H1 (cell line): ENCODE data around the gene CDKL5. TPM values are rescaled to one million over a fixed set of nuclear protein-coding genes. Genes with fewer than 3 reads are reported as not detected.

Source experiments
- CTCF ChIA-PET: fragments of 300-600 bp; sonication (Branson Sonifier 250); formaldehyde crosslinking; loops from one replicate; lab custom pipeline; 2021; ENCODE audit not compliant: partially characterized antibody; lab: Charles Lee
- POLR2A ChIA-PET: fragments of 300-600 bp; sonication (Branson Sonifier 250); formaldehyde crosslinking; loops from one replicate; lab custom pipeline; 2021; ENCODE audit warnings: inconsistent platforms; ENCODE audit not compliant: partially characterized antibody; lab: Charles Lee
- DNase-seq, 2 experiments: peaks; one replicate each; pipeline versions ENCODE4 v3.0.0 to v3.0.0-alpha.2; 2010 to 2022; ENCODE audit warnings: low spot score in 2 of 2, low read depth in 1 of 2, mixed read lengths in 1 of 2
- FAIRE-seq: peaks from 2 replicates; lab custom pipeline; 2011; peaks lifted over from hg19 to GRCh38; lab: Jason Lieb, UNC
- H2AFZ ChIP-seq: 2 replicates; pipeline ENCODE4 v1.8.1; 2012; ENCODE audit warnings: low read length, inconsistent platforms
- H2AK5ac ChIP-seq: 2 replicates; pipeline ENCODE4 v1.6.1; 2013; ENCODE audit warnings: low read depth, low read length
- H2BK120ac ChIP-seq: replicated peaks from 2 replicates; pipeline ENCODE3; 2013; ENCODE audit warnings: low read depth, low read length, inconsistent platforms
- H2BK12ac ChIP-seq: 2 replicates; pipeline ENCODE4 v1.6.1; 2013; ENCODE audit warnings: low read depth, low read length
- H2BK15ac ChIP-seq: 2 replicates; pipeline ENCODE4 v1.6.1; 2013; ENCODE audit warnings: low read length
- H2BK20ac ChIP-seq: 2 replicates; pipeline ENCODE4 v1.6.1; 2013; ENCODE audit warnings: low read length
- H2BK5ac ChIP-seq: 2 replicates; pipeline ENCODE4 v1.6.1; 2013; ENCODE audit warnings: low read depth, low read length
- H3K14ac ChIP-seq: 2 replicates; pipeline ENCODE4 v1.6.1; 2013; ENCODE audit warnings: inconsistent platforms; ENCODE audit not compliant: insufficient read length
- H3K18ac ChIP-seq: 2 replicates; pipeline ENCODE4 v1.6.1; 2013; ENCODE audit warnings: low read length; ENCODE audit errors: extremely low read depth
- H3K23ac ChIP-seq: 2 replicates; pipeline ENCODE4 v1.6.1; 2013; ENCODE audit warnings: inconsistent platforms; ENCODE audit not compliant: insufficient read length
- H3K23me2 ChIP-seq: 2 replicates; pipeline ENCODE4 v1.6.1; 2013; ENCODE audit warnings: low read depth, low read length
- H3K27ac ChIP-seq: 2 replicates; pipeline ENCODE4 v1.6.1; 2011; ENCODE audit warnings: low read depth, low read length, inconsistent platforms
- H3K27me3 ChIP-seq, 4 experiments: replicated peaks in 1 of 4; 1 replicate in 1 of 4; 2 replicates in 3 of 4; pipeline versions ENCODE4 v1.6.1 to v1.8.1; 2011 to 2013; ENCODE audit warnings: low read length in 3 of 4, mild to moderate bottlenecking in 3 of 4, inconsistent platforms in 2 of 4, mixed read lengths in 2 of 4, moderate library complexity in 1 of 4; ENCODE audit not compliant: control insufficient read depth in 3 of 4, insufficient read depth in 3 of 4; ENCODE audit errors: extremely low read depth in 1 of 4
- H3K36me3 ChIP-seq, 4 experiments: 2 replicates each; pipeline versions ENCODE4 v1.6.1 to v1.8.1; 2011 to 2013; ENCODE audit warnings: mild to moderate bottlenecking in 4 of 4, low read length in 3 of 4, moderate library complexity in 2 of 4, control low read depth in 1 of 4, inconsistent platforms in 1 of 4; ENCODE audit not compliant: insufficient read depth in 4 of 4, control insufficient read depth in 2 of 4
- H3K4ac ChIP-seq: replicated peaks from 2 replicates; pipeline ENCODE3; 2013; ENCODE audit warnings: low read length, low read depth, mixed read lengths, inconsistent platforms; ENCODE audit not compliant: insufficient read length
- H3K4me1 ChIP-seq, 4 experiments: replicated peaks in 1 of 4; 1 replicate in 1 of 4; 2 replicates in 3 of 4; pipeline versions ENCODE4 v1.6.1 to v1.8.1; 2011 to 2013; ENCODE audit warnings: low read length in 3 of 4, inconsistent platforms in 2 of 4, mixed read lengths in 1 of 4; ENCODE audit not compliant: insufficient read depth in 4 of 4, control insufficient read depth in 3 of 4
- H3K4me2 ChIP-seq, 2 experiments: 2 replicates each; pipeline versions ENCODE4 v1.6.1 to v1.8.1; 2011 to 2013; ENCODE audit warnings: low read depth in 2 of 2, low read length in 2 of 2, control low read depth in 1 of 2, inconsistent platforms in 1 of 2, mild to moderate bottlenecking in 1 of 2; ENCODE audit not compliant: insufficient read depth in 1 of 2
- H3K4me3 ChIP-seq, 4 experiments: fragments of 200-600, 300-600 bp in 1 of 4; sonication (generic), shearing (Covaris generic), sonication (Bioruptor Twin) in 1 of 4; 2 replicates each; pipeline versions ENCODE4 v1.5.1 to v1.8.1; 2011 to 2016; ENCODE audit warnings: low read length in 4 of 4, low read depth in 3 of 4, control low read depth in 2 of 4, inconsistent platforms in 2 of 4, mild to moderate bottlenecking in 2 of 4, mixed read lengths in 1 of 4, moderate library complexity in 1 of 4; ENCODE audit not compliant: insufficient read depth in 2 of 4; ENCODE audit errors: extremely low read depth in 1 of 4
- H3K56ac ChIP-seq: replicated peaks from 2 replicates; pipeline ENCODE3; 2013; ENCODE audit warnings: low read depth, mild to moderate bottlenecking, mixed read lengths, low read length, inconsistent platforms; ENCODE audit not compliant: insufficient read length
- H3K79me1 ChIP-seq: 2 replicates; pipeline ENCODE4 v1.6.1; 2013; ENCODE audit warnings: low read depth, low read length, control low read depth
- H3K79me2 ChIP-seq, 2 experiments: 2 replicates each; pipeline versions ENCODE4 v1.6.1 to v1.8.1; 2012 to 2013; ENCODE audit warnings: low read length in 2 of 2, mild to moderate bottlenecking in 2 of 2, inconsistent platforms in 1 of 2; ENCODE audit not compliant: insufficient read depth in 2 of 2, control insufficient read depth in 1 of 2
- H3K9ac ChIP-seq, 4 experiments: replicated peaks in 1 of 4; 1 replicate in 1 of 4; 2 replicates in 3 of 4; pipeline versions ENCODE4 v1.6.1 to v1.8.1; 2011 to 2013; ENCODE audit warnings: low read depth in 3 of 4, low read length in 3 of 4, control low read depth in 2 of 4, mild to moderate bottlenecking in 2 of 4, moderate library complexity in 2 of 4, inconsistent platforms in 1 of 4; ENCODE audit errors: extremely low read depth in 1 of 4
- H3K9me3 ChIP-seq, 2 experiments: 2 replicates each; pipeline versions ENCODE4 v1.6.1 to v1.8.1; 2012 to 2013; ENCODE audit warnings: mild to moderate bottlenecking in 2 of 2, moderate library complexity in 2 of 2, control low read depth in 1 of 2, inconsistent platforms in 1 of 2, low read depth in 1 of 2, low read length in 1 of 2, mixed read lengths in 1 of 2; ENCODE audit not compliant: insufficient read depth in 2 of 2
- H4K20me1 ChIP-seq, 2 experiments: replicated peaks in 1 of 2; 2 replicates each; pipeline versions ENCODE3 to v1.8.1; 2011 to 2013; ENCODE audit warnings: inconsistent platforms in 2 of 2, low read length in 2 of 2, mild to moderate bottlenecking in 1 of 2; ENCODE audit not compliant: insufficient read depth in 2 of 2, control insufficient read depth in 1 of 2
- H4K5ac ChIP-seq: 2 replicates; pipeline ENCODE4 v1.6.1; 2013; ENCODE audit warnings: low read length, low read depth, mixed read lengths, inconsistent platforms; ENCODE audit not compliant: insufficient read length
- H4K8ac ChIP-seq: 2 replicates; pipeline ENCODE4 v1.8.0; 2013; ENCODE audit warnings: mild to moderate bottlenecking, moderate library complexity, low read length, inconsistent platforms; ENCODE audit not compliant: insufficient read depth; ENCODE audit errors: extremely low read depth
- H4K91ac ChIP-seq: replicated peaks from 2 replicates; pipeline ENCODE3; 2013; ENCODE audit warnings: low read length, mixed read lengths, inconsistent platforms; ENCODE audit not compliant: insufficient read length
- BCL11A ChIP-seq, 2 experiments: IDR thresholded peaks; one replicate each; pipeline ENCODE4 v1.6.1; 2011; ENCODE audit warnings: low read depth in 2 of 2, low read length in 2 of 2, mild to moderate bottlenecking in 2 of 2
- CBX8 ChIP-seq: fragments of 300-800, 300-1000 bp; sonication (generic); IDR thresholded peaks from 2 replicates; pipeline ENCODE4 v1.7.1; 2016; ENCODE audit warnings: low read depth, low read length, borderline replicate concordance
- EP300 ChIP-seq, 2 experiments: IDR thresholded peaks; 1 replicate in 1 of 2; 2 replicates in 1 of 2; pipeline ENCODE4 v1.6.1; 2011 to 2012; ENCODE audit warnings: low read depth in 2 of 2, low read length in 2 of 2, mild to moderate bottlenecking in 2 of 2, borderline replicate concordance in 1 of 2, inconsistent platforms in 1 of 2, moderate library complexity in 1 of 2
- JUND ChIP-seq: IDR thresholded peaks from 2 replicates; pipeline ENCODE4 v1.6.1; 2011; ENCODE audit warnings: mild to moderate bottlenecking, improper control_type of control experiment, low read length
- KDM4A ChIP-seq: IDR thresholded peaks from one replicate; pipeline ENCODE4 v1.7.1; 2012; ENCODE audit warnings: low read depth, mild to moderate bottlenecking, moderate library complexity, low read length, inconsistent platforms; ENCODE audit not compliant: severe bottlenecking
- MAFK ChIP-seq: IDR thresholded peaks from 2 replicates; pipeline ENCODE4 v1.6.1; 2012; ENCODE audit warnings: low read depth, mild to moderate bottlenecking, improper control_type of control experiment, low read length
- NANOG ChIP-seq: IDR thresholded peaks from 2 replicates; pipeline ENCODE4 v1.6.1; 2011; ENCODE audit warnings: low read length, low read depth, mild to moderate bottlenecking, inconsistent platforms; ENCODE audit not compliant: insufficient read depth, poor library complexity, severe bottlenecking
- PHF8 ChIP-seq: fragments of 200-600 bp; sonication (generic); conservative IDR thresholded peaks from 2 replicates; pipeline ENCODE4 v1.7.1; 2012; ENCODE audit warnings: low read depth, mild to moderate bottlenecking, inconsistent platforms, low read length, moderate library complexity
- SIN3A ChIP-seq, 2 experiments: IDR thresholded peaks in 1 of 2; conservative IDR thresholded peaks in 1 of 2; 2 replicates each; pipeline ENCODE4 v1.6.1; 2011 to 2012; ENCODE audit warnings: low read length in 2 of 2, improper control_type of control experiment in 1 of 2, low read depth in 1 of 2, mild to moderate bottlenecking in 1 of 2
- SIRT6 ChIP-seq: IDR thresholded peaks from one replicate; pipeline ENCODE4 v1.7.1; 2012; ENCODE audit warnings: low read length, inconsistent platforms
- SP4 ChIP-seq: IDR thresholded peaks from 2 replicates; pipeline ENCODE4 v1.6.1; 2012; ENCODE audit warnings: low read length, inconsistent platforms
- TAF1 ChIP-seq: IDR thresholded peaks from 2 replicates; pipeline ENCODE4 v1.6.1; 2011; ENCODE audit warnings: mild to moderate bottlenecking, low read depth, low read length
- TBP ChIP-seq: IDR thresholded peaks from 2 replicates; pipeline ENCODE4 v1.6.1; 2011; ENCODE audit warnings: low read depth, low read length, improper control_type of control experiment
- WGBS, 2 experiments: shearing (Covaris generic) in 1 of 2; methylation state at CpG; one replicate each; pipeline versions ENCODE4 v1.1.6 to v1.1.7; 2013 to 2015; ENCODE audit warnings: low lambda C conversion rate in 2 of 2, mixed read lengths in 2 of 2, inconsistent platforms in 1 of 2, low coverage in 1 of 2, missing lambda C conversion rate in 1 of 2; ENCODE audit not compliant: insufficient replicate concordance in 2 of 2, insufficient coverage in 1 of 2, insufficient read length in 1 of 2; ENCODE audit errors: extremely low coverage in 1 of 2, missing lambda C conversion rate in 1 of 2; 5-methylcytosine and 5-hydroxymethylcytosine counted together
- polyA plus RNA-seq, 7 experiments: library from polyadenylated mRNA; depleted of rRNA in 3 of 7; stranded (reverse) in 5 of 7; unstranded in 2 of 7; fragments of >200 nt in 5 of 7; fragments of 200-250 nt in 2 of 7; gene quantifications; 1 replicate in 5 of 7; 2 replicates in 1 of 7; 4 replicates in 1 of 7; pipeline versions ENCODE4 v1.2.1 to v1.2.3, GENCODE V29; 2011 to 2013; ENCODE audit warnings: missing spikeins in 2 of 7, mixed read lengths in 2 of 7
- total RNA-seq: library from RNA; stranded (reverse); fragmentation: NEBNext Ultra II Directional; extraction: Animal tissue kit (Norgen Biotek cat#: 25700); gene quantifications from 2 replicates; pipeline ENCODE4 v1.2.1, GENCODE V29; 2021

The CDKL5 gene
- total and polyA plus RNA-seq, 2 of the 8 experiments (the other 6 are each of a cell fraction or from before 2014, with no cell fraction given), result 5.5 to 15.6 TPM

GRCh38 chrX:18624599-18624998 is 199.2 kb downstream of the CDKL5 start:
- no peak overlapping the region for H3K4me3 ChIP-seq
- H2AK5ac ChIP-seq, result no peak overlapping the region
- H4K91ac ChIP-seq, result no peak overlapping the region
- H3K9ac ChIP-seq, result no peak overlapping the region
- no peak overlapping the region for H2BK15ac ChIP-seq
- H3K79me2 ChIP-seq, result no peaks in the 10 kb centered on the region
- H3K79me1 ChIP-seq, result no peaks in the 10 kb centered on the region
- no peak overlapping the region for H4K5ac ChIP-seq
- ChIA-PET POLR2A (no interaction called here), CTCF (no interaction called here)
- no peak overlapping the region for H2BK120ac ChIP-seq
- no peak overlapping the region for H2BK20ac ChIP-seq
- H3K18ac ChIP-seq, result no peak overlapping the region
- WGBS, 2 experiments, result 100% methylated on average over 1 of the region's 2 CpGs; no CpG with 5 or more reads in 1 of the 2 experiments
- H3K23me2 ChIP-seq, result no peaks in the 10 kb centered on the region
- H3K4ac ChIP-seq, result no peak overlapping the region
- no peaks in the 10 kb centered on the region for H4K20me1 ChIP-seq
- H4K8ac ChIP-seq, result no peak overlapping the region
- DNase-seq, result no peak
- peaks cover 0 to 10% (median 3%) of the 10 kb centered on the region in 4 experiments; a peak in 3 of 8 replicates for H3K36me3 ChIP-seq
- no peak overlapping the region for H2AFZ ChIP-seq
- no peaks in the 10 kb centered on the region for H3K27me3 ChIP-seq
- no peaks in the 10 kb centered on the region for H3K9me3 ChIP-seq
- no peak overlapping the region for H3K14ac ChIP-seq
- no peak overlapping the region for H3K56ac ChIP-seq
- TF ChIP-seq TAF1 (no peak), PHF8 (no peak), TBP (no peak), EP300 (IDR thresholded peaks at IDR 0.05; ENCODE audit: borderline replicate concordance in 1 of 2, low read depth in 2 of 2, low read length in 2 of 2) (no peak), BCL11A (IDR thresholded peaks at IDR 0.05; ENCODE audit: low read depth in 2 of 2, low read length in 2 of 2) (no peak), JUND (no peak), MAFK (no peak), SIRT6 (no peak), SIN3A (conservative IDR thresholded peaks at IDR 0.05 in 1 of 2, IDR thresholded peaks at IDR 0.05 in 1 of 2; ENCODE audit: low read depth in 1 of 2, low read length in 2 of 2) (no peak), SP4 (no peak), CBX8 (no peak), KDM4A (no peak), NANOG (no peak)
- H2BK5ac ChIP-seq, result no peak overlapping the region
- no peak overlapping the region for H2BK12ac ChIP-seq
- H3K4me1 ChIP-seq, result no peaks in the 10 kb centered on the region
- H3K27ac ChIP-seq, result no peak overlapping the region
- no peak for FAIRE-seq
- no peak overlapping the region for H3K4me2 ChIP-seq
- H3K23ac ChIP-seq, result no peak overlapping the region
